Mammary epithelial cell (primary cell): ENCODE data around the gene PAX5.

ENCODE experiments used
- EZH2 ChIP-seq: IDR thresholded peaks from 2 replicates; pipeline ENCODE4 v1.6.1; 2012; ENCODE audit warnings: low read length, inconsistent platforms, borderline replicate concordance
- TF ChIP-seq, protein P1 (sequence below), 2 donors: IDR thresholded peaks in 1 of 2; conservative IDR thresholded peaks in 1 of 2; 2 replicates each; pipeline ENCODE4 v1.5.1; 2011 to 2012; ENCODE audit warnings: inconsistent platforms in 2 of 2, low read length in 2 of 2, mild to moderate bottlenecking in 2 of 2, control low read depth in 1 of 2, low read depth in 1 of 2; ENCODE audit not compliant: insufficient read depth in 1 of 2; ENCODE audit errors: extremely low read depth in 1 of 2

DNA sequence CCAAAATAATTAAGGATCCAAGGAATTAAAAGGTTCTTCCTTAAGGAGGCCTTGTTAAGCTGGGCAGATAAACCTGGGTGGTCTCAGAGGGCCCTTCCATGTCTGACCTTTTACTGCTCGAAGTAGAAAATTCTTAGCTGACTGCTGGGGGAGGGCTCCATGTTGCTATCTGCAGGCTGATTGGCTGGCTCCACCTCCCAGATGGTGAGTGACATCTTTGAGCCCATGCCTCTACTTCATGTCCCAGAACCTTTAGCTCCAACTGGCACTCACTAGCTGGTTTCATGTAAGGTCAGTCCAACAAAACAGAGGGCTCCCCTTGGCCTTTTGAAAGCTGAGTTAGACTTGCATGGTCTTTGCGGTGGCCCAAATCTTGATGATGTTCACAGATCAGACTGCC lies 188.2 kb downstream of the PAX5 start:
- TF ChIP-seq, protein P1, sequence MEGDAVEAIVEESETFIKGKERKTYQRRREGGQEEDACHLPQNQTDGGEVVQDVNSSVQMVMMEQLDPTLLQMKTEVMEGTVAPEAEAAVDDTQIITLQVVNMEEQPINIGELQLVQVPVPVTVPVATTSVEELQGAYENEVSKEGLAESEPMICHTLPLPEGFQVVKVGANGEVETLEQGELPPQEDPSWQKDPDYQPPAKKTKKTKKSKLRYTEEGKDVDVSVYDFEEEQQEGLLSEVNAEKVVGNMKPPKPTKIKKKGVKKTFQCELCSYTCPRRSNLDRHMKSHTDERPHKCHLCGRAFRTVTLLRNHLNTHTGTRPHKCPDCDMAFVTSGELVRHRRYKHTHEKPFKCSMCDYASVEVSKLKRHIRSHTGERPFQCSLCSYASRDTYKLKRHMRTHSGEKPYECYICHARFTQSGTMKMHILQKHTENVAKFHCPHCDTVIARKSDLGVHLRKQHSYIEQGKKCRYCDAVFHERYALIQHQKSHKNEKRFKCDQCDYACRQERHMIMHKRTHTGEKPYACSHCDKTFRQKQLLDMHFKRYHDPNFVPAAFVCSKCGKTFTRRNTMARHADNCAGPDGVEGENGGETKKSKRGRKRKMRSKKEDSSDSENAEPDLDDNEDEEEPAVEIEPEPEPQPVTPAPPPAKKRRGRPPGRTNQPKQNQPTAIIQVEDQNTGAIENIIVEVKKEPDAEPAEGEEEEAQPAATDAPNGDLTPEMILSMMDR (conservative IDR thresholded peaks at IDR 0.05 in 1 of 2, IDR thresholded peaks at IDR 0.05 in 1 of 2; ENCODE audit: extremely low read depth in 1 of 2, insufficient read depth in 1 of 2, low read depth in 1 of 2, low read length in 2 of 2), result no peak
- TF ChIP-seq EZH2, result no peak
